Osteocyte (in vitro differentiated cells): Measurements from ENCODE around the gene EPB42. TPM values are rescaled to one million over a fixed set of nuclear protein-coding genes. Genes with fewer than 3 reads are reported as not detected.

Source experiments
- DNase-seq: peaks from one replicate; pipeline ENCODE4 v3.0.0; 2021; ENCODE audit warnings: mixed read lengths; ENCODE audit not compliant: unreplicated experiment; ENCODE audit errors: extremely low spot score
- H3K27ac Mint-ChIP-seq: one replicate; pipeline ENCODE4 v1.8.0; 2021; ENCODE audit warnings: mild to moderate bottlenecking, mixed read lengths; ENCODE audit not compliant: unreplicated experiment
- H3K27me3 Mint-ChIP-seq: one replicate; pipeline ENCODE4 v1.8.0; 2021; ENCODE audit warnings: mixed read lengths; ENCODE audit not compliant: unreplicated experiment
- H3K36me3 Mint-ChIP-seq: one replicate; pipeline ENCODE4 v1.8.0; 2021; ENCODE audit warnings: mixed read lengths; ENCODE audit not compliant: unreplicated experiment
- H3K4me1 Mint-ChIP-seq: one replicate; pipeline ENCODE4 v1.8.0; 2021; ENCODE audit warnings: mixed read lengths; ENCODE audit not compliant: unreplicated experiment
- H3K4me3 Mint-ChIP-seq: one replicate; pipeline ENCODE4 v1.8.0; 2021; ENCODE audit warnings: mild to moderate bottlenecking, moderate library complexity, mixed read lengths; ENCODE audit not compliant: unreplicated experiment
- H3K9me3 Mint-ChIP-seq: one replicate; pipeline ENCODE4 v1.8.0; 2021; ENCODE audit warnings: mixed read lengths; ENCODE audit not compliant: unreplicated experiment
- CTCF ChIP-seq: fragments of 200-600 bp; sonication (generic); IDR thresholded peaks from 2 replicates; pipeline ENCODE4 v1.5.0; 2021; ENCODE audit warnings: antibody characterized with exemption, mild to moderate bottlenecking, moderate library complexity
- total RNA-seq: library from RNA; stranded (reverse); gene quantifications from 2 replicates; pipeline ENCODE4 v1.2.1, GENCODE V29; 2021

Gene EPB42
- total RNA-seq, 1 donor from 2014 or later, result not detected

GRCh38 chr15:43212299-43212698, 8.5 kb downstream of the EPB42 start:
- DNase-seq, result no peak
- TF ChIP-seq CTCF, result no peak
- H3K4me3 Mint-ChIP-seq, result no peak overlapping the region
- no peaks in the 10 kb centered on the region for H3K4me1 Mint-ChIP-seq
- no peaks in the 10 kb centered on the region for H3K36me3 Mint-ChIP-seq
- H3K27me3 Mint-ChIP-seq, result peaks cover 30% of the 10 kb centered on the region
- no peak overlapping the region for H3K27ac Mint-ChIP-seq
- H3K9me3 Mint-ChIP-seq, result no peaks in the 10 kb centered on the region

- H3K36me3 Mint-ChIP-seq, result no peaks in the 10 kb centered on the region
- no peak overlapping the region for H3K4me3 Mint-ChIP-seq
- no peak for TF ChIP-seq CTCF
- H3K4me1 Mint-ChIP-seq, result no peaks in the 10 kb centered on the region
- H3K9me3 Mint-ChIP-seq, result no peaks in the 10 kb centered on the region
- H3K27ac Mint-ChIP-seq, result no peak overlapping the region
- H3K27me3 Mint-ChIP-seq, result peaks cover 33% of the 10 kb centered on the region
- peak; percentile 67 for DNase-seq
Observed at GRCh38 chr15:43211224-43211735, 9.5 kb downstream of the EPB42 start.

GRCh38 chr15:43210807-43211206, 10.0 kb downstream of the EPB42 start:
- Mint-ChIP-seq H3K4me1 (no peaks in the 10 kb centered on the region), H3K4me3 (no peak overlapping the region), H3K27me3 (peaks cover 38% of the 10 kb centered on the region), H3K27ac (no peak overlapping the region), H3K36me3 (no peaks in the 10 kb centered on the region), H3K9me3 (no peaks in the 10 kb centered on the region)
- no peak for DNase-seq
- no peak for TF ChIP-seq CTCF

- H3K27ac Mint-ChIP-seq, result no peak overlapping the region
- no peaks in the 10 kb centered on the region for H3K9me3 Mint-ChIP-seq
- DNase-seq, result peak; percentile 76
- TF ChIP-seq CTCF, result no peak
- H3K4me1 Mint-ChIP-seq, result no peaks in the 10 kb centered on the region
- no peak overlapping the region for H3K4me3 Mint-ChIP-seq
- H3K27me3 Mint-ChIP-seq, result peaks cover 42% of the 10 kb centered on the region
- no peaks in the 10 kb centered on the region for H3K36me3 Mint-ChIP-seq
Observed at GRCh38 chr15:43210172-43210745, 10.6 kb downstream of the EPB42 start.

- DNase-seq, result peak; percentile 83
Observed at GRCh38 chr15:43209059-43209824, 11.6 kb downstream of the EPB42 start.

More at GRCh38 chr15:43209059-43209824, 11.6 kb downstream of the EPB42 start:
- H3K27me3 Mint-ChIP-seq, result peaks cover 50% of the 10 kb centered on the region
- peaks cover under 1% of the 10 kb centered on the region for H3K4me1 Mint-ChIP-seq
- no peaks in the 10 kb centered on the region for H3K36me3 Mint-ChIP-seq
- H3K9me3 Mint-ChIP-seq, result no peaks in the 10 kb centered on the region
- no peak overlapping the region for H3K4me3 Mint-ChIP-seq
- no peak for TF ChIP-seq CTCF
- no peak overlapping the region for H3K27ac Mint-ChIP-seq
